Right lung (tissue), 5 donors: ENCODE data around the gene KCNMA1. TPM values are rescaled to one million over a fixed set of nuclear protein-coding genes. Genes with fewer than 3 reads are reported as not detected.

Source experiments
- DNase-seq, 2 donors: peaks; one replicate each; pipeline ENCODE4 v3.0.0-alpha.2; 2013
- polyA plus RNA-seq, 5 donors: library from polyadenylated mRNA; unstranded; fragments of 120-200 nt; gene quantifications; one replicate each; pipeline versions ENCODE4 v1.2.1 to v1.2.3, GENCODE V29; 2013; ENCODE audit warnings: inconsistent platforms in 1 of 5, low replicate concordance in 1 of 5; ENCODE audit not compliant: insufficient read length in 5 of 5, insufficient read depth in 1 of 5

Gene KCNMA1
- polyA plus RNA-seq, 5 donors, result 3.8 to 4.6 (median 4.2) TPM

- peak in 1 of 2 donors; percentile 35 for DNase-seq
Observed at GRCh38 chr10:77245953-77246352, 391.7 kb downstream of the KCNMA1 start.

- DNase-seq, result no peak
Observed at GRCh38 chr10:77244746-77245145, 392.9 kb downstream of the KCNMA1 start.

- no peak for DNase-seq
Observed at GRCh38 chr10:77244286-77244685, 393.3 kb downstream of the KCNMA1 start.

- peak in 1 of 2 donors; percentile 44 for DNase-seq
Observed at GRCh38 chr10:77241350-77241725, 396.3 kb downstream of the KCNMA1 start.

DNA sequence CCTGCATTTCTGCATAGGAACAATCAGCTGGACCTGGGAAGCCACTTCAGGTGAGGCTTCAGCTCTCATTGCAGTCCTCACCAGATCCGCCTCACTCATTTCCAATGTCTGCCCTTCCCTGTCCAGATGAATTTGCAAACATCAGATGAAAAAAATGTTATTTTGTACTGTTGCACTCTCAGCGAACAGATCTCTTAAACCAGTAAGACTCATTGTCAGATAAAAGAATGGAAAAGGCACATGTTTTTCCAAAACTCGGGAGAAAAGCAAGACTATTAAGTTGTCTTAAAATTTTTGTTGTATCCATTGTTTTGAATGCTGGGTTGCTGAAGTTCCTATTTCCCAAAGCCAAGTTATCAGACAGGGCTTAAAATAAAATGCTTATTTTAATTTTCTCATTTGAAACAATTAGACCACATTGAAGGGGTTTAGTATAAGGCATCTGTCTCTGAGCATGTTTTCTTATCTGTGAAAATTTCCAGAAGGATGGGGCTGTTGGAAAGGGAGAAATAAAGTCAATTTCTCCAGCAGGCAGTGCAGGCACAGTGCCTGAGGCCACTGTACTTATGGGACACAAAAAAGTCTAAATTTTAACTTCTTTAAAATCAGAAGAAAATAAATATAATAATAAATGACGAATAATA is 396.8 kb downstream of the KCNMA1 start:
- DNase-seq, result no peak

DNA sequence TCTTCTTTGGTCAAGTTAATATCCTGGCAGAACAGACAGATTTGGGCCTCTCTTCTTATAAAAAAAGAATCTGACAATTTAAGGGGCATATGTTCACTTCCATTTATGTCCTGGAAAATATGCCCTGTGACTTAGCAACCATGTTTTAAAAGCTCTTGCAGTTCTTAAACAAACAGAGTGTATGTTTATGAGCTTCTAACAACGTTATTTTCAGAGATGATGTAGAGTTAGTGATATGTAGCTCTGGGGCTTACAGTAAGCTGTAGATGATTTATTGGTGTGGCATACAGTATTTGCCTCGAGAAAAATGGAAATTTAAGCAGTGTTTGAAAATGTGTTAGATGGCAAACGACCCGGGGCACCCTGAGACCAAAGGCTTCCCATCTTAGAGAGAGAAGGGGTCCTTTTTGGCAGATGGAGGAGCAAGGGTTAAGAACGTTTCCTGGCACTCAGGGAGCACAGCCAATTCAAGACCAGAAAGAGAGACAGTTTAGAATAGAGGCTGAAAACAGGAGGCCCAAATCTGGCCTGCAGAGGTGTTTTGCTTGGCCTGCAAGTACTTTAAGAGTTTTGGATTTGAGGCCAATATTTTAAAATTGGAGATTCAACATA is 397.5 kb downstream of the KCNMA1 start:
- peak in 1 of 2 donors; percentile 61 for DNase-seq

- DNase-seq, result no peak
Observed at GRCh38 chr10:77237120-77237519, 400.5 kb downstream of the KCNMA1 start.

GRCh38 chr10:77236700-77237099 is 400.9 kb downstream of the KCNMA1 start:
- no peak for DNase-seq

GRCh38 chr10:77236029-77236428 is 401.6 kb downstream of the KCNMA1 start:
- no peak for DNase-seq

- DNase-seq, result no peak
Observed at GRCh38 chr10:77234599-77234998, 403.0 kb downstream of the KCNMA1 start.

- DNase-seq, result no peak
Observed at GRCh38 chr10:77233466-77233865, 404.1 kb downstream of the KCNMA1 start.

DNA sequence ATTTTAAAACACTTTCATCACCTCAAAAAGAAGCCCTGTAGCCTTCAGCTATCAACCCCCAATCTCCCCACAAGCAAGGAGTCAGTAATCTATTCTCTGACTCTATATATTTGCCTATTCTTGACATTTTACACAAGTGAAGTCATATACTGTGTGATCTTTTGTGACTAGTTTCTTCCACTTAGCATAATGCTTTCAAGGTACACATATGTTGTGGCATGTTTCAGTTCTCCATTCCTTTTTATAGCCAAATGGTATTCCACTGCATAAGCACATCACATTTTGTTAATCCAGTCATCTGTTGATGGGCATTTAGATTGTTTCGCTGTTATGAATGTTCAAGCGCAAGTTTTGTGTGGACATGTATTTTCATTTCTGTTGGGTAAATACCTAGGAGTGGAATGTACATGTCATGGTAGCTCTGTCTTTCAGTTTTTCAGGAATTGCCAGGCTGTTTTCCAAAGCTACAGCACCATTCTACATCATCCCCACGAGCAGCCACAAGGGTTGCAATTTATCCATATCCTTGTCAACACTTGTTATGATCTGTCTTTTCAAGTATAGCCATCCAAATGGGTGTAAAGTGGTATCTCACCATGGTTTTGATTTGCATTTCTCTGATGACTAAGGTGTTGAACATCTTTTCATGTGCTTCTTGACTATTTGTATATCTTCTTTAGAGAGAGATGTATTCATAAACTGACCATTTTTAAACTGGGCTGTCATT is 405.6 kb downstream of the KCNMA1 start:
- DNase-seq, result no peak

- no peak for DNase-seq
Observed at GRCh38 chr10:77231375-77231774, 406.2 kb downstream of the KCNMA1 start.

DNA sequence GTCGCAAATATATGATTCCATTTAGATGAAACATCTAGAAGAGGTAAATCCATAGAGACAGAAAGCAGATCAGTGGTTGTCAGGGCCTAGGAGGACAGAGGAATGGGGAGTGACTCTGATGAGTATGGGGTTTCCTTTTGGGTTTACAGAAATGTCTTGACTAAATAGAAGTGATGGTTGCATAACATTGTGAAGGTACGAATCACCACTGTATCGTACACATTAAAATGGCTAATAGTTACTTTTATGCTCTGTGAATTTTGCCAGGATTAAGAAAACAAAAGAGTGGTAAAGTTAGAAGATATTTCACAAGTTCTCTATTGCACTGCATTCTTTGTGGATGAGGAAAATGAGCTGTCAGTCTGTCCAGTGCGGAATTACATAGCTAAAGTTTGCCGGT is 407.4 kb downstream of the KCNMA1 start:
- DNase-seq, result no peak

DNA sequence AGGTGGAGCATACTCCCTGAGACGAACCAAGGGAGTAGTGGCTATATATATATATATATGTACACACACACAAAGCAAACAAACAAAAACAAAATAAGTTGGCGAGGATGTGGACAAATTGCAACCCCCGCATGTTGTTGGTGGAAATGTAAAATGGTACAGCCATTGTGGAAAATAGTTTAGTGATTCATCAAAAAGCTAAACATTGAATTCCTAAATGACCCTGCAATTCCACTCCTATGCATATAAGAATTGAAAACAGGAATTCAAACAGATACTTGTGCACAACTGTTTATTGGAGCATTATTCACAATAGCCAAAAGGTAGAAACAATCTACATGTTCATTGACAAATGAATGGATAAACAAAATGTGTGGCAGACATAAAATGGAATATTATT is 407.9 kb downstream of the KCNMA1 start:
- DNase-seq, result no peak

- DNase-seq, result no peak
Observed at GRCh38 chr10:77228559-77228958, 409.0 kb downstream of the KCNMA1 start.

- DNase-seq, result no peak
Observed at GRCh38 chr10:77226853-77227565, 410.6 kb downstream of the KCNMA1 start.

- DNase-seq, result no peak
Observed at GRCh38 chr10:77226452-77226851, 411.2 kb downstream of the KCNMA1 start.

- DNase-seq, result no peak
Observed at GRCh38 chr10:77226020-77226419, 411.6 kb downstream of the KCNMA1 start.

DNA sequence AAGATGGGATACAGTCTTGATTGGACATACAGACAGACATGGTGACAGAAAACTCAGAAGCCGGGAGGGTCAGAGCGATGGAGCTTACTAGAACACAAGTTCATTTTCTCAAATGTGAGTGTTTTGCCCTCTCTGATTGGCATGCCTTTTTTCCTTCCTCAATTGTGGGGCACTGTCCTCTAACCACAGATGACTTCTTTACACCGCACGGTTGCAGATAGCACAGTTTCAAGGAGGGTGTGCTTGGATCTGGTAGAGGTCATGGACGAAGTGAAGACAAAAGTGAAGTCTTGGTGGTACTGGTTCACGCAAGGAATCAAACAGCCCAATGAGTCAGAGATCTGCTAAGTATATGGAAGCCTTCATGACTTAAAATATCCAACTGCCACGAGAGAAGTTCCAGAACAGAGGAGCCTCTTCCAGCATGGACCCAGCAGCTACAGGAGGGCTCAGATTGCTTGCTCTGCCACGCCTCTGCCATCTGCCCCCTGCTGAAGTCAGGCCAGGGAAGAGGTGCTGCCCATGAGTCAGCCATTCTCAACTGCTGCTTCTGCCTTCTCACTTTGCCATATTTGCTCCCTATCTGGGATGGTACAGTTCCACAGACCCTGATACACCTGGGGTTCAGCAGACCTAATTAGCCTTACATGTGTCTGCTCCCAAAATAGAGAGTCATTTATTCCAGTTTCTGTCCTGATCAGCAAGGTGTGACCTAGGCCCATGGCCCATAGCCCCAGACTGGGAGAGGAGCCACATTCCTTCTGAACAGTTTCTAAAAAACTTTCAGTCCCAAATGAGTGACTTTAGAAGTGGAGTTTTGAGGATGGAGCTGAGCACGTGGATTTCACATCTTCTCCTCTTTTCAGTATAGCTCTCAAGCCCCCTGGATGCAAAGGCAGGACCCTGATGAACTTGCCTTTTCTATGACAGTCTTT is 413.8 kb downstream of the KCNMA1 start:
- DNase-seq, result no peak

GRCh38 chr10:77220150-77220549 is 417.5 kb downstream of the KCNMA1 start:
- DNase-seq, result no peak
